H1 (cell line): Measurements from ENCODE around the gene RTN4RL1. TPM values are rescaled to one million over a fixed set of nuclear protein-coding genes. Genes with fewer than 3 reads are reported as not detected.

Experiments used
- CTCF ChIA-PET: fragments of 300-600 bp; sonication (Branson Sonifier 250); formaldehyde crosslinking; loops from one replicate; lab custom pipeline; 2021; ENCODE audit not compliant: partially characterized antibody; lab: Charles Lee
- POLR2A ChIA-PET: fragments of 300-600 bp; sonication (Branson Sonifier 250); formaldehyde crosslinking; loops from one replicate; lab custom pipeline; 2021; ENCODE audit warnings: inconsistent platforms; ENCODE audit not compliant: partially characterized antibody; lab: Charles Lee
- DNase-seq, 2 experiments: peaks; one replicate each; pipeline versions ENCODE4 v3.0.0 to v3.0.0-alpha.2; 2010 to 2022; ENCODE audit warnings: low spot score in 2 of 2, low read depth in 1 of 2, mixed read lengths in 1 of 2
- FAIRE-seq: peaks from 2 replicates; lab custom pipeline; 2011; peaks lifted over from hg19 to GRCh38; lab: Jason Lieb, UNC
- H2AFZ ChIP-seq: 2 replicates; pipeline ENCODE4 v1.8.1; 2012; ENCODE audit warnings: low read length, inconsistent platforms
- H2AK5ac ChIP-seq: 2 replicates; pipeline ENCODE4 v1.6.1; 2013; ENCODE audit warnings: low read depth, low read length
- H2BK120ac ChIP-seq: replicated peaks from 2 replicates; pipeline ENCODE3; 2013; ENCODE audit warnings: low read depth, low read length, inconsistent platforms
- H2BK12ac ChIP-seq: 2 replicates; pipeline ENCODE4 v1.6.1; 2013; ENCODE audit warnings: low read depth, low read length
- H2BK15ac ChIP-seq: 2 replicates; pipeline ENCODE4 v1.6.1; 2013; ENCODE audit warnings: low read length
- H2BK20ac ChIP-seq: 2 replicates; pipeline ENCODE4 v1.6.1; 2013; ENCODE audit warnings: low read length
- H2BK5ac ChIP-seq: 2 replicates; pipeline ENCODE4 v1.6.1; 2013; ENCODE audit warnings: low read depth, low read length
- H3K14ac ChIP-seq: 2 replicates; pipeline ENCODE4 v1.6.1; 2013; ENCODE audit warnings: inconsistent platforms; ENCODE audit not compliant: insufficient read length
- H3K18ac ChIP-seq: 2 replicates; pipeline ENCODE4 v1.6.1; 2013; ENCODE audit warnings: low read length; ENCODE audit errors: extremely low read depth
- H3K23ac ChIP-seq: 2 replicates; pipeline ENCODE4 v1.6.1; 2013; ENCODE audit warnings: inconsistent platforms; ENCODE audit not compliant: insufficient read length
- H3K23me2 ChIP-seq: 2 replicates; pipeline ENCODE4 v1.6.1; 2013; ENCODE audit warnings: low read depth, low read length
- H3K27ac ChIP-seq: 2 replicates; pipeline ENCODE4 v1.6.1; 2011; ENCODE audit warnings: low read depth, low read length, inconsistent platforms
- H3K27me3 ChIP-seq, 4 experiments: replicated peaks in 1 of 4; 1 replicate in 1 of 4; 2 replicates in 3 of 4; pipeline versions ENCODE4 v1.6.1 to v1.8.1; 2011 to 2013; ENCODE audit warnings: low read length in 3 of 4, mild to moderate bottlenecking in 3 of 4, inconsistent platforms in 2 of 4, mixed read lengths in 2 of 4, moderate library complexity in 1 of 4; ENCODE audit not compliant: control insufficient read depth in 3 of 4, insufficient read depth in 3 of 4; ENCODE audit errors: extremely low read depth in 1 of 4
- H3K36me3 ChIP-seq, 4 experiments: 2 replicates each; pipeline versions ENCODE4 v1.6.1 to v1.8.1; 2011 to 2013; ENCODE audit warnings: mild to moderate bottlenecking in 4 of 4, low read length in 3 of 4, moderate library complexity in 2 of 4, control low read depth in 1 of 4, inconsistent platforms in 1 of 4; ENCODE audit not compliant: insufficient read depth in 4 of 4, control insufficient read depth in 2 of 4
- H3K4ac ChIP-seq: replicated peaks from 2 replicates; pipeline ENCODE3; 2013; ENCODE audit warnings: low read length, low read depth, mixed read lengths, inconsistent platforms; ENCODE audit not compliant: insufficient read length
- H3K4me1 ChIP-seq, 4 experiments: replicated peaks in 1 of 4; 1 replicate in 1 of 4; 2 replicates in 3 of 4; pipeline versions ENCODE4 v1.6.1 to v1.8.1; 2011 to 2013; ENCODE audit warnings: low read length in 3 of 4, inconsistent platforms in 2 of 4, mixed read lengths in 1 of 4; ENCODE audit not compliant: insufficient read depth in 4 of 4, control insufficient read depth in 3 of 4
- H3K4me2 ChIP-seq, 2 experiments: 2 replicates each; pipeline versions ENCODE4 v1.6.1 to v1.8.1; 2011 to 2013; ENCODE audit warnings: low read depth in 2 of 2, low read length in 2 of 2, control low read depth in 1 of 2, inconsistent platforms in 1 of 2, mild to moderate bottlenecking in 1 of 2; ENCODE audit not compliant: insufficient read depth in 1 of 2
- H3K4me3 ChIP-seq, 4 experiments: fragments of 200-600, 300-600 bp in 1 of 4; sonication (generic), shearing (Covaris generic), sonication (Bioruptor Twin) in 1 of 4; 2 replicates each; pipeline versions ENCODE4 v1.5.1 to v1.8.1; 2011 to 2016; ENCODE audit warnings: low read length in 4 of 4, low read depth in 3 of 4, control low read depth in 2 of 4, inconsistent platforms in 2 of 4, mild to moderate bottlenecking in 2 of 4, mixed read lengths in 1 of 4, moderate library complexity in 1 of 4; ENCODE audit not compliant: insufficient read depth in 2 of 4; ENCODE audit errors: extremely low read depth in 1 of 4
- H3K56ac ChIP-seq: replicated peaks from 2 replicates; pipeline ENCODE3; 2013; ENCODE audit warnings: low read depth, mild to moderate bottlenecking, mixed read lengths, low read length, inconsistent platforms; ENCODE audit not compliant: insufficient read length
- H3K79me1 ChIP-seq: 2 replicates; pipeline ENCODE4 v1.6.1; 2013; ENCODE audit warnings: low read depth, low read length, control low read depth
- H3K79me2 ChIP-seq, 2 experiments: 2 replicates each; pipeline versions ENCODE4 v1.6.1 to v1.8.1; 2012 to 2013; ENCODE audit warnings: low read length in 2 of 2, mild to moderate bottlenecking in 2 of 2, inconsistent platforms in 1 of 2; ENCODE audit not compliant: insufficient read depth in 2 of 2, control insufficient read depth in 1 of 2
- H3K9ac ChIP-seq, 4 experiments: replicated peaks in 1 of 4; 1 replicate in 1 of 4; 2 replicates in 3 of 4; pipeline versions ENCODE4 v1.6.1 to v1.8.1; 2011 to 2013; ENCODE audit warnings: low read depth in 3 of 4, low read length in 3 of 4, control low read depth in 2 of 4, mild to moderate bottlenecking in 2 of 4, moderate library complexity in 2 of 4, inconsistent platforms in 1 of 4; ENCODE audit errors: extremely low read depth in 1 of 4
- H3K9me3 ChIP-seq, 2 experiments: 2 replicates each; pipeline versions ENCODE4 v1.6.1 to v1.8.1; 2012 to 2013; ENCODE audit warnings: mild to moderate bottlenecking in 2 of 2, moderate library complexity in 2 of 2, control low read depth in 1 of 2, inconsistent platforms in 1 of 2, low read depth in 1 of 2, low read length in 1 of 2, mixed read lengths in 1 of 2; ENCODE audit not compliant: insufficient read depth in 2 of 2
- H4K20me1 ChIP-seq, 2 experiments: replicated peaks in 1 of 2; 2 replicates each; pipeline versions ENCODE3 to v1.8.1; 2011 to 2013; ENCODE audit warnings: inconsistent platforms in 2 of 2, low read length in 2 of 2, mild to moderate bottlenecking in 1 of 2; ENCODE audit not compliant: insufficient read depth in 2 of 2, control insufficient read depth in 1 of 2
- H4K5ac ChIP-seq: 2 replicates; pipeline ENCODE4 v1.6.1; 2013; ENCODE audit warnings: low read length, low read depth, mixed read lengths, inconsistent platforms; ENCODE audit not compliant: insufficient read length
- H4K8ac ChIP-seq: 2 replicates; pipeline ENCODE4 v1.8.0; 2013; ENCODE audit warnings: mild to moderate bottlenecking, moderate library complexity, low read length, inconsistent platforms; ENCODE audit not compliant: insufficient read depth; ENCODE audit errors: extremely low read depth
- H4K91ac ChIP-seq: replicated peaks from 2 replicates; pipeline ENCODE3; 2013; ENCODE audit warnings: low read length, mixed read lengths, inconsistent platforms; ENCODE audit not compliant: insufficient read length
- ATF2 ChIP-seq: IDR thresholded peaks from 2 replicates; pipeline ENCODE4 v1.6.1; 2012; ENCODE audit warnings: low read length, inconsistent platforms
- WGBS, 2 experiments: shearing (Covaris generic) in 1 of 2; methylation state at CpG; one replicate each; pipeline versions ENCODE4 v1.1.6 to v1.1.7; 2013 to 2015; ENCODE audit warnings: low lambda C conversion rate in 2 of 2, mixed read lengths in 2 of 2, inconsistent platforms in 1 of 2, low coverage in 1 of 2, missing lambda C conversion rate in 1 of 2; ENCODE audit not compliant: insufficient replicate concordance in 2 of 2, insufficient coverage in 1 of 2, insufficient read length in 1 of 2; ENCODE audit errors: extremely low coverage in 1 of 2, missing lambda C conversion rate in 1 of 2; 5-methylcytosine and 5-hydroxymethylcytosine counted together
- polyA plus RNA-seq, 7 experiments: library from polyadenylated mRNA; depleted of rRNA in 3 of 7; stranded (reverse) in 5 of 7; unstranded in 2 of 7; fragments of >200 nt in 5 of 7; fragments of 200-250 nt in 2 of 7; gene quantifications; 1 replicate in 5 of 7; 2 replicates in 1 of 7; 4 replicates in 1 of 7; pipeline versions ENCODE4 v1.2.1 to v1.2.3, GENCODE V29; 2011 to 2013; ENCODE audit warnings: missing spikeins in 2 of 7, mixed read lengths in 2 of 7
- total RNA-seq: library from RNA; stranded (reverse); fragmentation: NEBNext Ultra II Directional; extraction: Animal tissue kit (Norgen Biotek cat#: 25700); gene quantifications from 2 replicates; pipeline ENCODE4 v1.2.1, GENCODE V29; 2021

The RTN4RL1 gene
- total and polyA plus RNA-seq, 2 of the 8 experiments (the other 6 are each of a cell fraction or from before 2014, with no cell fraction given): 0.09 TPM; not detected in 1

- H2BK12ac ChIP-seq: no peak overlapping the region
- CTCF ChIA-PET: interaction anchor here (1.3 to 1.4 kb wide), 2 partner anchors 109 to 122 kb away, joined by 3 read pairs; partner anchors contain the start of gene RTN4RL1
- DNase-seq (no peak), FAIRE-seq (no peak)
- no peaks in the 10 kb centered on the region for H3K9me3 ChIP-seq
- H4K91ac ChIP-seq: no peak overlapping the region
- no peaks in the 10 kb centered on the region for H3K36me3 ChIP-seq
- no peak overlapping the region for H3K23ac ChIP-seq
- POLR2A ChIA-PET: no interaction called here
- H3K27ac ChIP-seq: no peak overlapping the region
- no peak overlapping the region for H2AK5ac ChIP-seq
- H3K9ac ChIP-seq: no peak overlapping the region
- H3K4me3 ChIP-seq: no peak overlapping the region
- H2BK5ac ChIP-seq: no peak overlapping the region
- H3K27me3 ChIP-seq: peaks cover 3 to 19% (median 15%) of the 10 kb centered on the region in 4 experiments
- no peak overlapping the region for H2BK120ac ChIP-seq
- H3K56ac ChIP-seq: no peak overlapping the region
- no peak overlapping the region for H2BK20ac ChIP-seq
- no peaks in the 10 kb centered on the region for H3K79me1 ChIP-seq
- no peak overlapping the region for H3K14ac ChIP-seq
- no peak overlapping the region for H4K5ac ChIP-seq
- peaks cover 0 to 6% of the 10 kb centered on the region in 2 experiments for H4K20me1 ChIP-seq
- no peak overlapping the region for H3K4me2 ChIP-seq
- no peaks in the 10 kb centered on the region; the same call in 1 of the 2 replicates for H3K23me2 ChIP-seq
- no peak overlapping the region for H3K18ac ChIP-seq
- no peak overlapping the region for H2BK15ac ChIP-seq
- H4K8ac ChIP-seq: no peak overlapping the region
- H3K4me1 ChIP-seq: peaks cover 0 to 2% (median under 1%) of the 10 kb centered on the region in 4 experiments; a peak in 2 of 7 replicates
- no peak overlapping the region for H3K4ac ChIP-seq
- 78% methylated on average over 12 of the region's 12 CpGs; no CpG with 5 or more reads in 1 of the 2 experiments for WGBS, 2 experiments
- no peak overlapping the region for H2AFZ ChIP-seq
- H3K79me2 ChIP-seq: no peaks in the 10 kb centered on the region
- TF ChIP-seq ATF2: no peak
These were observed 109.2 kb downstream of the RTN4RL1 start for GRCh38 chr17:1915889-1916288.
